HepG2 (cell line): ENCODE measurements around the gene CYTH1. TPM values are rescaled to one million over a fixed set of nuclear protein-coding genes. Genes with fewer than 3 reads are reported as not detected.

Source experiments
- CREM ChIP-seq, 2 experiments: sonication (generic) in 1 of 2; formaldehyde crosslinking in 1 of 2; IDR thresholded peaks; 2 replicates each; pipeline versions ENCODE4 v1.4.0 to v1.6.1; 2016 to 2020; ENCODE audit warnings: antibody characterized with exemption in 1 of 2, mild to moderate bottlenecking in 1 of 2, missing genetic modification reagents in 1 of 2
- ELF1 ChIP-seq: sonication (generic); formaldehyde crosslinking; IDR thresholded peaks from 2 replicates; pipeline ENCODE4 v1.4.0; 2020; ENCODE audit warnings: missing genetic modification reagents
- ETS1 ChIP-seq: sonication (generic); formaldehyde crosslinking; IDR thresholded peaks from 2 replicates; pipeline ENCODE4 v1.4.0; 2020; ENCODE audit warnings: missing genetic modification reagents
- HNRNPL ChIP-seq: fragments of 200-400 bp; formaldehyde crosslinking; IDR thresholded peaks from 2 replicates; pipeline ENCODE4 v1.6.1; 2017; ENCODE audit warnings: mild to moderate bottlenecking, low read depth, low read length
- LCORL ChIP-seq, 2 experiments: fragments of 450-650 bp in 1 of 2; sonication (generic) in 1 of 2; formaldehyde crosslinking in 1 of 2; IDR thresholded peaks; 2 replicates each; pipeline versions ENCODE4 v1.5.0 to v1.6.1; 2017 to 2020; ENCODE audit warnings: antibody characterized with exemption in 1 of 2, missing genetic modification reagents in 1 of 2
- MIER3 ChIP-seq: IDR thresholded peaks from 2 replicates; pipeline ENCODE4 v1.6.1; 2016; ENCODE audit warnings: missing compliant biosample characterization, borderline replicate concordance
- MXD3 ChIP-seq: IDR thresholded peaks from 2 replicates; pipeline ENCODE4 v1.6.1; 2016; ENCODE audit warnings: mild to moderate bottlenecking, missing biosample characterization, missing genetic modification reagents
- PHB2 ChIP-seq: fragments of 450-650 bp; IDR thresholded peaks from 2 replicates; pipeline ENCODE4 v1.6.1; 2018; ENCODE audit not compliant: partially characterized antibody
- RFX5 ChIP-seq: IDR thresholded peaks from 2 replicates; pipeline ENCODE4 v1.6.1; 2011; ENCODE audit warnings: low read depth, low read length, improper control_type of control experiment
- RFXANK ChIP-seq: IDR thresholded peaks from 2 replicates; pipeline ENCODE4 v1.6.1; 2016
- RFXAP ChIP-seq: sonication (generic); formaldehyde crosslinking; IDR thresholded peaks from 2 replicates; pipeline ENCODE4 v1.4.0; 2020; ENCODE audit warnings: missing genetic modification reagents, borderline replicate concordance
- SALL1 ChIP-seq: sonication (generic); formaldehyde crosslinking; IDR thresholded peaks from 2 replicates; pipeline ENCODE4 v1.8.0; 2022; ENCODE audit warnings: mild to moderate bottlenecking, missing genetic modification reagents
- SALL2 ChIP-seq: sonication (generic); formaldehyde crosslinking; IDR thresholded peaks from 2 replicates; pipeline ENCODE4 v1.8.1; 2023; ENCODE audit warnings: mild to moderate bottlenecking, missing genetic modification reagents, inconsistent platforms
- STAG1 ChIP-seq: sonication (generic); formaldehyde crosslinking; IDR thresholded peaks from 2 replicates; pipeline ENCODE4 v1.4.0; 2020; ENCODE audit warnings: missing genetic modification reagents
- THAP8 ChIP-seq: sonication (generic); formaldehyde crosslinking; IDR thresholded peaks from 2 replicates; pipeline ENCODE4 v1.5.1; 2020; ENCODE audit warnings: missing genetic modification reagents, mild to moderate bottlenecking, borderline replicate concordance
- ZNF24 ChIP-seq: fragments of 450-650 bp; IDR thresholded peaks from 2 replicates; pipeline ENCODE4 v1.6.1; 2017; ENCODE audit warnings: antibody characterized with exemption, mild to moderate bottlenecking
- ZNF263 ChIP-seq: sonication (generic); formaldehyde crosslinking; IDR thresholded peaks from 2 replicates; pipeline ENCODE4 v1.4.0; 2020; ENCODE audit warnings: missing genetic modification reagents
- ZNF274 ChIP-seq: sonication (generic); formaldehyde crosslinking; IDR thresholded peaks from 2 replicates; pipeline ENCODE4 v1.5.1; 2020; ENCODE audit warnings: mild to moderate bottlenecking, missing genetic modification reagents
- ZNF44 ChIP-seq: sonication (generic); formaldehyde crosslinking; IDR thresholded peaks from 2 replicates; pipeline ENCODE4 v1.5.1; 2020; ENCODE audit warnings: mild to moderate bottlenecking, missing genetic modification reagents
- ZNF468 ChIP-seq: sonication (generic); formaldehyde crosslinking; IDR thresholded peaks from 2 replicates; pipeline ENCODE4 v1.8.0; 2022; ENCODE audit warnings: mild to moderate bottlenecking, moderate library complexity, missing genetic modification reagents
- polyA plus RNA-seq, 8 experiments: library from polyadenylated mRNA; depleted of rRNA in 3 of 8; stranded (reverse) in 7 of 8; unstranded in 1 of 8; fragments of >200 nt; fragmentation: Illumina TruSeq in 4 of 8; extraction: Trizol in 4 of 8; gene quantifications; 2 replicates each; pipeline versions ENCODE4 v1.2.1 to v1.2.3, GENCODE V29; 2011 to 2016; ENCODE audit warnings: low read depth in 4 of 8, missing spikeins in 1 of 8, mixed read lengths in 1 of 8; ENCODE audit not compliant: insufficient read depth in 1 of 8
- total RNA-seq, 5 experiments: library from RNA; depleted of rRNA; stranded (reverse); fragments of >200 nt; fragmentation: Illumina TruSeq; extraction: Trizol; gene quantifications; 2 replicates each; pipeline ENCODE4 v1.2.3, GENCODE V29; 2016; ENCODE audit warnings: low read depth in 1 of 5
- TF ChIP-seq, protein P1 (sequence below): IDR thresholded peaks from 2 replicates; pipeline ENCODE4 v1.6.1; 2016; ENCODE audit warnings: low read depth, borderline replicate concordance
- TF ChIP-seq, protein P2 (sequence below), 2 experiments: IDR thresholded peaks; 2 replicates each; pipeline ENCODE4 v1.6.1; 2011 to 2012; ENCODE audit warnings: low read length in 2 of 2, borderline replicate concordance in 1 of 2, low read depth in 1 of 2, mild to moderate bottlenecking in 1 of 2, moderate library complexity in 1 of 2
- TF ChIP-seq, protein P3 (sequence below): sonication (generic); formaldehyde crosslinking; IDR thresholded peaks from 2 replicates; pipeline ENCODE4 v1.5.0; 2020; ENCODE audit warnings: mild to moderate bottlenecking, low read depth, missing genetic modification reagents, borderline replicate concordance

Gene CYTH1
- total and polyA plus RNA-seq, 2 of the 13 experiments (the other 11 are each of a cell fraction or from before 2014, with no cell fraction given), result 20.1 to 48.9 TPM

- TF ChIP-seq HNRNPL (no peak), RFXAP (CRISPR knock-in tag) (no peak; the same call in 1 of the 2 replicates), MXD3 (CRISPR knock-in tag) (no peak), SALL1 (CRISPR knock-in tag) (0 out of 2 replicates have a peak, but pooled peaks have one; percentile 21), CREM (IDR thresholded peaks at IDR 0.05) (no peak), CREM (CRISPR knock-in tag; IDR thresholded peaks at IDR 0.05) (no peak), SALL2 (CRISPR knock-in tag) (no peak), ZNF468 (CRISPR knock-in tag) (no peak), ELF1 (CRISPR knock-in tag) (no peak), RFX5 (no peak), ZNF44 (CRISPR knock-in tag) (no peak), ETS1 (CRISPR knock-in tag) (no peak), RFXANK (no peak), ZNF24 (no peak), ZNF263 (no peak), LCORL (IDR thresholded peaks at IDR 0.05) (no peak), LCORL (CRISPR knock-in tag; IDR thresholded peaks at IDR 0.05) (no peak), PHB2 (no peak), MIER3 (CRISPR knock-in tag) (no peak), ZNF274 (CRISPR knock-in tag) (0 out of 2 replicates have a peak, but pooled peaks have one; percentile 73), THAP8 (CRISPR knock-in tag) (no peak), STAG1 (no peak)
- TF ChIP-seq, protein P1, sequence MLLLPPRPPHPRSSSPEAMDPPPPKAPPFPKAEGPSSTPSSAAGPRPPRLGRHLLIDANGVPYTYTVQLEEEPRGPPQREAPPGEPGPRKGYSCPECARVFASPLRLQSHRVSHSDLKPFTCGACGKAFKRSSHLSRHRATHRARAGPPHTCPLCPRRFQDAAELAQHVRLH, result no peak
- TF ChIP-seq, protein P2, sequence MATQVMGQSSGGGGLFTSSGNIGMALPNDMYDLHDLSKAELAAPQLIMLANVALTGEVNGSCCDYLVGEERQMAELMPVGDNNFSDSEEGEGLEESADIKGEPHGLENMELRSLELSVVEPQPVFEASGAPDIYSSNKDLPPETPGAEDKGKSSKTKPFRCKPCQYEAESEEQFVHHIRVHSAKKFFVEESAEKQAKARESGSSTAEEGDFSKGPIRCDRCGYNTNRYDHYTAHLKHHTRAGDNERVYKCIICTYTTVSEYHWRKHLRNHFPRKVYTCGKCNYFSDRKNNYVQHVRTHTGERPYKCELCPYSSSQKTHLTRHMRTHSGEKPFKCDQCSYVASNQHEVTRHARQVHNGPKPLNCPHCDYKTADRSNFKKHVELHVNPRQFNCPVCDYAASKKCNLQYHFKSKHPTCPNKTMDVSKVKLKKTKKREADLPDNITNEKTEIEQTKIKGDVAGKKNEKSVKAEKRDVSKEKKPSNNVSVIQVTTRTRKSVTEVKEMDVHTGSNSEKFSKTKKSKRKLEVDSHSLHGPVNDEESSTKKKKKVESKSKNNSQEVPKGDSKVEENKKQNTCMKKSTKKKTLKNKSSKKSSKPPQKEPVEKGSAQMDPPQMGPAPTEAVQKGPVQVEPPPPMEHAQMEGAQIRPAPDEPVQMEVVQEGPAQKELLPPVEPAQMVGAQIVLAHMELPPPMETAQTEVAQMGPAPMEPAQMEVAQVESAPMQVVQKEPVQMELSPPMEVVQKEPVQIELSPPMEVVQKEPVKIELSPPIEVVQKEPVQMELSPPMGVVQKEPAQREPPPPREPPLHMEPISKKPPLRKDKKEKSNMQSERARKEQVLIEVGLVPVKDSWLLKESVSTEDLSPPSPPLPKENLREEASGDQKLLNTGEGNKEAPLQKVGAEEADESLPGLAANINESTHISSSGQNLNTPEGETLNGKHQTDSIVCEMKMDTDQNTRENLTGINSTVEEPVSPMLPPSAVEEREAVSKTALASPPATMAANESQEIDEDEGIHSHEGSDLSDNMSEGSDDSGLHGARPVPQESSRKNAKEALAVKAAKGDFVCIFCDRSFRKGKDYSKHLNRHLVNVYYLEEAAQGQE (IDR thresholded peaks at IDR 0.05; ENCODE audit: borderline replicate concordance in 1 of 2, low read depth in 1 of 2, low read length in 2 of 2), result no peak
- TF ChIP-seq, protein P3, sequence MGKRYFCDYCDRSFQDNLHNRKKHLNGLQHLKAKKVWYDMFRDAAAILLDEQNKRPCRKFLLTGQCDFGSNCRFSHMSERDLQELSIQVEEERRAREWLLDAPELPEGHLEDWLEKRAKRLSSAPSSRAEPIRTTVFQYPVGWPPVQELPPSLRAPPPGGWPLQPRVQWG (CRISPR knock-in tag), result no peak
Observed at GRCh38 chr17:78664476-78665386, 117.3 kb downstream of the CYTH1 start (continued).
